Measurements from ENCODE around the gene DGLUCY.
A peak's percentile ranks its signal among the peaks of the same experiment; 100 is the strongest.
"Not testable (repeated sequence)": the region's sequence is repeated elsewhere in the genome, so short reads cannot be mapped to it uniquely, and the experiment has no call there.

The DGLUCY gene

DNA sequence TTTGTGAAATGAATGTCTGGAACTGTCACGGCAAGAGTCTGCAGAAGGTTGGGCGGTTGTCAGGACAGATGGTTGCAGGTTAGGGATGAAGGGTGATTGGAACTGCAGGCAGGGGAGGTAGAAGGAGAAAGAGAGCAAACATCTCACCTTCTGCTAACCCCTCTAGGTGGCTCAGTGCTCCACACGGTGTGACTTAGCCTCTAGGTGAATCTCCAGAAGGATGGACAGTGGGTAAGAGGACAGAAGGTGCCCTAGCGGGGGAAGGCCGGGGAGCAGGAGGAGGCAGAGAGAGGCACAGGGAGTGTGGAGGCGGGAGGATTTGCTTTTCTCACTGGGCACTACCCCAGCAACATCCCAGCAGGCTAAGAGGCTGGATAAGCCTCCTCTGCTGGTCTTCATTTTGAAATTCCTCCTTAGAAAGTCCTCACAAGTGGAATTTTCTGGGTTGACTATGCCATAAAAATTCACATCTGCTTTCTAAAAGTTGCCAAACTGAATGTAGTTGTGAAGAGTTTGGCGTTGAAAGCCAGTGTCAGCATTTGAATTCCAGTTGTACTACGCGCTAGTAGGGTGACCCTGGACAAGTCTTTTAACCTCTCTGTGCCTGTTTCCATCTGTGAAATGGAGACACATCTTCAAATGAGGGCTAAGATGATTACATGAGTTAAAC, 141.3 kb downstream of the DGLUCY start:
- Histone ChIP-seq H3K36me3 (ENCODE audit: control insufficient read depth, insufficient read depth, low read length) (no peaks in the 10 kb centered on the region), H3K4me3 (ENCODE audit: low read length) (no peak overlapping the region), H3K9ac (ENCODE audit: low read length) (no peak overlapping the region), H3K27ac (ENCODE audit: low read depth, low read length) (no peak overlapping the region), H3K4me1 (ENCODE audit: control insufficient read depth, insufficient read depth, low read length) (peaks cover 14% of the 10 kb centered on the region), H3K27me3 (ENCODE audit: control insufficient read depth, insufficient read depth, low read length) (no peaks in the 10 kb centered on the region)

DNA sequence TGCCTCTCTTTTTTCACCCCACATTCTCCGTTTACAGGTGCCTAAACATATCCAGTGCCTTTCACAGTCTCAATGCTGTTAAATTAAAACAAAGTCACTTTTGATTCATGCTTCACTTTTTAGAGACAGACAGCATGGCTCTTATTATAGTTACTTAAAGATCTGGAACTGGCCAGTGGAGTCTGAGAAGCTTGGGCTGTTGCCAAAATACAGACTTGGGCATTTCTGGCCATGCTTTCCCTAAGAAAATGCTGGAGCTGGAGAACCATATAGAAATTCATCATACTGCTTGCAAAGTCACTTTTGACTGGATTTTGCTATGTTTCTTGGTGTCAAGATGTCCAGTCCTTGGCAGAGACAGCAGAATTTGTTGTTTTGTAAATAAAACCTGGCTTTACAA, 142.8 kb downstream of the DGLUCY start:
- no peaks in the 10 kb centered on the region for H3K36me3 ChIP-seq (ENCODE audit: control insufficient read depth, insufficient read depth, low read length)
- no peak overlapping the region for H3K4me3 ChIP-seq (ENCODE audit: low read length)
- H3K9ac ChIP-seq (ENCODE audit: low read length) = no peak overlapping the region
- no peaks in the 10 kb centered on the region for H3K27me3 ChIP-seq (ENCODE audit: control insufficient read depth, insufficient read depth, low read length)
- H3K4me1 ChIP-seq (ENCODE audit: control insufficient read depth, insufficient read depth, low read length) = peaks cover 14% of the 10 kb centered on the region
- peak overlapping the region; percentile 16 for H3K27ac ChIP-seq (ENCODE audit: low read depth, low read length)

DNA sequence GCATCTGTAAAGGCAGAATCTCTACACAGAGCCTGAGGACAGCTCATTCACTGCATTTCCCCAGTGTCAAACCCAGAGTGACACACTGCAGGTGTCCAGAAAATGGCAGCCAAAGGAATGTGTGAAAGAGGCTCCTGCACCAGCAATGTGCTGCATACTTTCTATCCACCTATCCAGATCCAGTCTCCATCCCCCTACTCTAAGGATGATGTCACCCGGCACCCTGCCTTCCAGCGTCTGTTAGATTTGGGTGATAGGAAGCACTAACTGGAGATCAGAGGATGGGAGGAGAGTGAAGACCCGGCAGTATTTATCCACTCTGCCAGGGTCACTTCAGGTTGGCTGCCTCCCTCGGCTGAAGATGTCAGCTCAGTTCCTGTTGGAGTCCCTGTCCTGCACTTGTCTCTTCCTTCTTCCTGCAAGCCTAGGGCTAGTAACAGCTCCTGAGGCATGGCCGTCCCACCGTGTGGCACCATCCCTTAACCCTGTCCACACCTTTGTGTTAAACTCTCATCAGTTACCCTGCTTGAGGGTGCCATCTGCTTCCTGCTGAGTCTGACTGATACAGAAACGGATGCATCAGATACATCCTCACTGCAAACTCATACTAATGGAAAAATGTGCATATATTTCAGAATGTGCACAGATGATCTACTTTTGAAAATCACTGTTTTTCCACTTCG, 143.6 kb downstream of the DGLUCY start:
- no peak overlapping the region for H3K4me3 ChIP-seq (ENCODE audit: low read length)
- no peaks in the 10 kb centered on the region for H3K27me3 ChIP-seq (ENCODE audit: control insufficient read depth, insufficient read depth, low read length)
- H3K9ac ChIP-seq (ENCODE audit: low read length) = no peak overlapping the region
- H3K27ac ChIP-seq (ENCODE audit: low read depth, low read length) = peak overlapping the region; percentile 65
- H3K4me1 ChIP-seq (ENCODE audit: control insufficient read depth, insufficient read depth, low read length) = peaks cover 14% of the 10 kb centered on the region
- no peaks in the 10 kb centered on the region for H3K36me3 ChIP-seq (ENCODE audit: control insufficient read depth, insufficient read depth, low read length)

DNA sequence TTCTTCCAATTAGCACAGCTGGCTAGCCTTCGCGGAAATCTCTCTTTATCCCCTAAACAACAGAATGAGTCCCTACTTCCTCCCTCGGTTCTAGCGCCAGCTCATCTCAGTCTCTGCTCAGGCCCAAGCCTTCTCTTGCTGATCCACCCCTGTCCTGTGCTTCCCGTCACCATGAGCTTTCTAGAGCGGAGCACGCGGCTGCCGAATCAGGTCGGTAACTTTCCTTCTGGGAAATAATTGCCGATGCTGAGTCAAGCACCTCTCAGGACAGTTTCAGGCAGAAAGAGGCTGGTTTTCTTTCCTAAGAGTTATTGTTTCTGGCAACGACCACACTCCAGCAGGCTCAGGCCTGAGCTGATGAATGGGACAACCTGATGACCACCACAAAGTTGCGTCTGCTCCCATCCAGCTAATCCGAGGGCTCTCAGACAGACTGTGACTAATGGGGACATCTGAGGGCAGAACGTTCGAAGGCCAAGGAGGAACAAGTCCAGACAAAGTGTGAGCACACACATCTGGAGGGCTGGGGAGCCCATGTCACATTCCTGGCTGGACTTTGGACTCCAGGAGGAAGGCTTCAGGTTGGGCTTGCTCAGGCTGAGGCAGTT, 144.2 kb downstream of the DGLUCY start:
- peak overlapping the region; percentile 65 for H3K27ac ChIP-seq (ENCODE audit: low read depth, low read length)
- H3K27me3 ChIP-seq (ENCODE audit: control insufficient read depth, insufficient read depth, low read length) = no peaks in the 10 kb centered on the region

DNA sequence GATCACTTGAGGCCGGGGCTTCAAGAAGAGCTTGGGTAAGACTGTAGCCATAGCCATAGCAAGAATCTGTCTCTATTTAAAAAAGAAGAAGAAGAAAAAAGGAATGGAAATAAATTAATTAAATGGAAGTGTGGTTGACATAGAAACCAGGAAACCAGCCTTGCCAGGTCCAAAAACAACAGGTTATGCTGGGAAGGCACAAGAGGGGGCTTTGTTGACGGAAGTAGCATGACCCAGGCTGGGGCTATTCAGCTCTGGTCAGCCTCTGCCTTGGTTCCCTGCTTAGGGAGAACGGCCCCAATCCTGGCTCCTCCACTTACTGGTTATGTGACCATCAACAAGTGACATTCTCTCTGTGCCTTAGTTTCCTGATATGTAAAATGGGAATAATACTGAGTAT, 145.0 kb downstream of the DGLUCY start:
- no peak overlapping the region for H3K27ac ChIP-seq (ENCODE audit: low read depth, low read length)
- H3K27me3 ChIP-seq (ENCODE audit: control insufficient read depth, insufficient read depth, low read length) = peaks cover under 1% of the 10 kb centered on the region
- H3K4me3 ChIP-seq (ENCODE audit: low read length) = no peak overlapping the region
- peaks cover 10% of the 10 kb centered on the region for H3K4me1 ChIP-seq (ENCODE audit: control insufficient read depth, insufficient read depth, low read length)
- H3K36me3 ChIP-seq (ENCODE audit: control insufficient read depth, insufficient read depth, low read length) = no peaks in the 10 kb centered on the region
- no peak overlapping the region for H3K9ac ChIP-seq (ENCODE audit: low read length)

More for the DNA sequence above, 144.2 kb downstream of the DGLUCY start:
- Histone ChIP-seq H3K4me3 (ENCODE audit: low read length) (no peak overlapping the region), H3K4me1 (ENCODE audit: control insufficient read depth, insufficient read depth, low read length) (peaks cover 10% of the 10 kb centered on the region), H3K36me3 (ENCODE audit: control insufficient read depth, insufficient read depth, low read length) (no peaks in the 10 kb centered on the region), H3K9ac (ENCODE audit: low read length) (no peak overlapping the region)

DNA sequence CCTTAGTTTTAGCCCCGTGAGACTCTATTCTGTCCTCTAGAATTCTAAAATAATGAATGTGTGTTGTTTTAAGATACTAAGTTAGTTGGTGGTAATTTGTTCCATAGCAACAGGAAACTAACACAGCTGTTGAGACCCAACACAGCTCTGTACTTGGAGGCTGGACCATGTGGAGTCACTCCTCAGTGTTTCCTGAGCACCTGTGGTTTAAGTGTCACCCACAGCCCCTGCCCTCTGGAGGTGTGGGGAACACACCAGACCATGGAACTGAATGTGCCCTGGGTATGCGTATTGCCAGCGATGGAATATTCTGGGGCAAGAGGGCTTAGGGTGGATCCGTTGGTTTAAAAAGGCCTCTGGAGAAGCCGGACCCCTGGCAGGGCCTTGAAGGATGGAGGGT, 147.2 kb downstream of the DGLUCY start:
- Histone ChIP-seq H3K9ac (ENCODE audit: low read length) (no peak overlapping the region), H3K4me1 (ENCODE audit: control insufficient read depth, insufficient read depth, low read length) (peaks cover 8% of the 10 kb centered on the region), H3K36me3 (ENCODE audit: control insufficient read depth, insufficient read depth, low read length) (no peaks in the 10 kb centered on the region), H3K27ac (ENCODE audit: low read depth, low read length) (no peak overlapping the region), H3K27me3 (ENCODE audit: control insufficient read depth, insufficient read depth, low read length) (peaks cover 3% of the 10 kb centered on the region), H3K4me3 (ENCODE audit: low read length) (no peak overlapping the region)

DNA sequence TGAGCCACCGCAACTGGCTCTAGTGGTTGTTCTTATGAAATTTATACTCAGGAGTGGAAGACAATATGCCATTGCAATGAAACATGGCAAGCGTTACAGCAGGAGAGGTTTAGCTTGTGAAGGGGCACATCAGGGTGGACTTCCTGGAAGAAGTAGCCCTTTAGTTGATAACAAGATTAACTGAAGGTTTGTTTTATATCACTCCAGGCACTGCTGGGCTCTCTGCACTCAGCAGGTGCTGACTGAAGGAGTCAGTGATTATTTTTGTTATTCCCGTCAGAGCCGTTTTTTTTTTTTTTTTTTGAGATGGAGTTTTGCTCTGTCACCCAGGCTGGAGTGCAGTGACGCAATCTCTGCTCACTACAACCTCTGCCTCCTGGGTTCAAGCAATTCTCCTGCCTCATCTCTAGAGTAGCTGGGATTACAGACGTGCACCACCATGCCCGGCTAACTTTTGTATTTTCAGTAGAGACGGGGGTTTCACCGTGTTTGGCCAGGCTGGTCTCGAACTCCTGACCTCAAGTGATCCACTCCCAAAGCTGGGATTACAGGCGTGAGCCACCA, 148.2 kb downstream of the DGLUCY start:
- no peaks in the 10 kb centered on the region for H3K36me3 ChIP-seq (ENCODE audit: control insufficient read depth, insufficient read depth, low read length)
- H3K27ac ChIP-seq (ENCODE audit: low read depth, low read length) = no peak overlapping the region
- no peak overlapping the region for H3K9ac ChIP-seq (ENCODE audit: low read length)
- H3K27me3 ChIP-seq (ENCODE audit: control insufficient read depth, insufficient read depth, low read length) = peaks cover 3% of the 10 kb centered on the region
- H3K4me1 ChIP-seq (ENCODE audit: control insufficient read depth, insufficient read depth, low read length) = no peaks in the 10 kb centered on the region
- H3K4me3 ChIP-seq (ENCODE audit: low read length) = no peak overlapping the region

DNA sequence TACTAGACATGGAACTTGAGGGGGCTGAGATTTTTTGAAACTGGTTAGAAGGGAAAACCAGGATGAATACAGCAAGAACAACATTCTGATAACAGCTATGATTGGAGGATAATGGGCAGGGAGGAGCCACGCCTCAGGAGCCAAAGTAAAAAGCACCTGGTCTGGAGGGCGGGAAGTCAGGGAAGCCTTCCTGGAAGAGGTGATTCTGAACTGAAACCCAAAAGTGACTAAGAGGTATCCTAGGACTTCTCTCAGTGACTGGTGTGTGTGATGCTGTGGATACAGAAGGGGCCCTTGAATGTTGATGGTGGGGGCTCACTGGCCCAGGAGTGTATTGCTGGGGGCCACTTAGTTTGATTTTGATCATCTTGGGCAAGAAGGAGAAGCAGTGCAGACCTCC, 149.5 kb downstream of the DGLUCY start:
- no peak overlapping the region for H3K4me3 ChIP-seq (ENCODE audit: low read length)
- no peak overlapping the region for H3K27ac ChIP-seq (ENCODE audit: low read depth, low read length)
- no peaks in the 10 kb centered on the region for H3K36me3 ChIP-seq (ENCODE audit: control insufficient read depth, insufficient read depth, low read length)
- no peaks in the 10 kb centered on the region for H3K4me1 ChIP-seq (ENCODE audit: control insufficient read depth, insufficient read depth, low read length)
- H3K9ac ChIP-seq (ENCODE audit: low read length) = no peak overlapping the region
- H3K27me3 ChIP-seq (ENCODE audit: control insufficient read depth, insufficient read depth, low read length) = peaks cover 3% of the 10 kb centered on the region

DNA sequence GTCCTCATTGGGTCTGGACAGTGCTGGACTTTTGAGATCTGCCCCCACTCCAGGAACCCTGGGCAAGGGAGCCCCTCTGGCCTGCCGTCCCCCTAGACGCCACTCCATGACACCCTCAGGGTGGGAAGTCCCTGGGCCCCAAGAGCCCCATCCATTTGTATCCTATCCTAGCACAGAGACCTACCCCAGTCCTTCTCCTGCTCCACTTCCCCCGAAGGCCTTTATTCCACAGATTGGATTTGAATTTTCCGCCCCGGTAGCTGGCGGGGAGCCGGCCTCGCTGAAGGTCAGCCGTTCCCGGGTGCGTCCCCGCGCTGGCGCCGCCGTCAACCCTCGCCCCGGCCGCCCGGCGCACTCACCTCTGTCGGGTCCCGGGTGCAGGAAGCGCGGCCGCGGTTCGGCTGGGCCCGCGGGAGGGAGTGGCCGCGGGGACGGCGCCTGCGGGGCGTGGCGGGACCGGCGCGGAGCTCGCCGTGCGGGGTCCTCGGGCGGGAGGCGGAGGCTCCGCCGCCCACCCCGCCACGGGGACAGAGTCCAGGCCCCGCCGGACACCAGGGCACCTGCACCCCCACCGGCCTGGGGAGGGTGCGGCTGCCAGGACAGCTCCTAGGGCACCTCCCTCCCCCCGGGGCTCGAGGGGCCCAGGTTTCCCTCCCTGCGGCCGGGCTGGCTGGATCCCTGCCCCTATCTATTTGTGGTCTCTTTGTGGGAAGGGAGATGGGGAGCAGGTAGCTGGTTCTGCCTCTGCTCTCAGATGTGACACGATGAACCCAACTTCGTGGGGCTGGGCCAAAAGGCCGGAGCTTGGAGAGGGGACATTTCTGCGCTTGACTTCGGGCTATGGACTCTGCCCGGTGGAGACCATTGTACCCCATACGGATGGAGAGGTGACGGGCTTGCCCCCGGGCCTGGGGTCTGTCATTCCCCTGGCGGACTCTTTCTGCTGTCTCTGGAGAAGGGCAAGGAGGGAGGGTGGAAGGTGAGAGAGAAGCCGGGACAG, 150.6 kb downstream of the DGLUCY start:
- Histone ChIP-seq H3K4me3 (ENCODE audit: low read length) (peak overlapping the region; percentile 42), H3K4me1 (ENCODE audit: control insufficient read depth, insufficient read depth, low read length) (no peaks in the 10 kb centered on the region), H3K9ac (ENCODE audit: low read length) (no peak overlapping the region), H3K36me3 (ENCODE audit: control insufficient read depth, insufficient read depth, low read length) (no peaks in the 10 kb centered on the region), H3K27me3 (ENCODE audit: control insufficient read depth, insufficient read depth, low read length) (peaks cover 3% of the 10 kb centered on the region), H3K27ac (ENCODE audit: low read depth, low read length) (no peak overlapping the region)

DNA sequence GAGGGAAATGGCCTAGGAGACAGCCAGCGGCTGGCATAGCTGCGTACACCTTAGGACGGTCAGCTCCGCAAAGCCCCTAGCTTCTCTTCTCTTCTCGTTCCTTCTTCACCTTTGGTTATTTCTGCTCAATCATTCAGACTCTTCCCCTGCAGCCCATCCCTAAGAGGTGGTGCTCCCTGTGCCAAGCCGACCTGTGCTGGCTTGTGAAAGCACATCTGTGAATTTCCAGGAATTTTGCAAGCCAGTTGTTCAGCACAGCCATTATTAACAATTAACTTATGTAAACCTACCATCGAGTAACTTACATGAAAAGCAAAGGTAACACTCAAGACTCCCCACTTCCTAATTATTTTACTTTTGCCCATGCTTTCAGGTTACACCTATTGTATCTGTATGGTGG, 151.5 kb downstream of the DGLUCY start:
- Histone ChIP-seq H3K27me3 (ENCODE audit: control insufficient read depth, insufficient read depth, low read length) (peaks cover 3% of the 10 kb centered on the region), H3K4me3 (ENCODE audit: low read length) (no peak overlapping the region), H3K4me1 (ENCODE audit: control insufficient read depth, insufficient read depth, low read length) (no peaks in the 10 kb centered on the region), H3K9ac (ENCODE audit: low read length) (no peak overlapping the region), H3K36me3 (ENCODE audit: control insufficient read depth, insufficient read depth, low read length) (no peaks in the 10 kb centered on the region), H3K27ac (ENCODE audit: low read depth, low read length) (no peak overlapping the region)

DNA sequence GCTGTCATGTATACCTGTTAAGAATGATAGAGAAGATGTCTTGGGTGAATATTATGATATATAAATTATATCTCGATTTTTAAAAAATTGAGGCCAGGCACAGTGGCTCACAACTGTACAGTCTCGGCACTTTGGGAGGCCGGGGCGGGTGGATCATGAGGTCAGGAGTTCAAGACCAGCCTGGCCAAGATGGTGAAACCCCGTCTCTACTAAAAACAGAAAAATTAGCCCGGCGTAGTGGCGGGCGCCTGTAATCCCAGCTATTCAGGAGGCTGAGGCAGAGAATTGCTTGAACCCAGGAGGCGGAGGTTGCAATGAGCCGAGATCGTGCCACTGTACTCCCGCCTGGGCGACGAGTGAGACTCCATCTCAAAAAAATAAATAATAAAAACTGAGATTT, 152.4 kb downstream of the DGLUCY start:
- not testable (repeated sequence) for H3K27ac ChIP-seq (ENCODE audit: low read depth, low read length); H3K27me3 ChIP-seq (ENCODE audit: control insufficient read depth, insufficient read depth, low read length); H3K36me3 ChIP-seq (ENCODE audit: control insufficient read depth, insufficient read depth, low read length); H3K9ac ChIP-seq (ENCODE audit: low read length); H3K4me1 ChIP-seq (ENCODE audit: control insufficient read depth, insufficient read depth, low read length); H3K4me3 ChIP-seq (ENCODE audit: low read length)

DNA sequence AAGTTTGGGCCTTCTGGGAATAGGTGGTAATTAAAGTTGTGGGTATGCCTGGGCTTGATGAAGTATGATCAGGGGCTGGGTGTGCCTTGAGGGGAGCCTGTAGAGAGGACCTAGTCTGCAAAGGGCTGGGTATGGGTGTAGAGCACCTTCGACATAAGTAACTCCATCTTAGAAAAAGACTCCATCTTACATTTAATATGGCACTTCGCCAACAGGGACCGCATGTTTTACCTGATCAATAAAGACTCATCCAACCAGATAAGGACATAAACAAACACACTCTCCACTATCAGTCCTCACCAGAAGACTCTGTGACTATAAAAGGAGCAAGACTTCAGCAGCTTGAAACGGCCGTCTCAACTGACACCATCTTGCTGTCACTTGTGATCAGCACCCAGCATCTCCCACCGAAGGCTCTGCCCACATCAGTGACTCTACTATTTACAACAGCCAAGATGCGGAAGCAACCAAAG, 154.1 kb downstream of the DGLUCY start:
- no peak overlapping the region for H3K9ac ChIP-seq (ENCODE audit: low read length)
- no peak overlapping the region for H3K4me3 ChIP-seq (ENCODE audit: low read length)
- no peak overlapping the region for H3K27ac ChIP-seq (ENCODE audit: low read depth, low read length)
- H3K27me3 ChIP-seq (ENCODE audit: control insufficient read depth, insufficient read depth, low read length) = peaks cover 3% of the 10 kb centered on the region
- H3K4me1 ChIP-seq (ENCODE audit: control insufficient read depth, insufficient read depth, low read length) = no peaks in the 10 kb centered on the region
- H3K36me3 ChIP-seq (ENCODE audit: control insufficient read depth, insufficient read depth, low read length) = peaks cover 6% of the 10 kb centered on the region

Data from rectal smooth muscle tissue (tissue), 1 donor.